GM18517 (cell line): Measurements from ENCODE around the gene ZNF292.
"Not testable (repeated sequence)": the region's sequence is repeated elsewhere in the genome, so short reads cannot be mapped to it uniquely, and the experiment has no call there.

Experiments
- ATAC-seq: cut with Tn5 transposase; IDR thresholded peaks from one replicate; pipeline ENCODE4 v1.9.1; 2021; ENCODE audit warnings: mild to moderate bottlenecking, moderate library complexity; ENCODE audit not compliant: unreplicated experiment

ZNF292 gene

GRCh38 chr6:87154993-87155841 lies at the start of gene ZNF292:
Gene ZNF292, plus strand, starts transcription at chr6:87155565. Its CDS starts 27 bp downstream, at chr6:87155592.
- peak; percentile 69 for ATAC-seq

- no peak for ATAC-seq
Observed at GRCh38 chr6:87105823-87106222, 49.5 kb upstream of the ZNF292 start.

GRCh38 chr6:87110636-87111035 lies 44.7 kb upstream of the ZNF292 start:
- no peak for ATAC-seq

- peak; percentile 97 for ATAC-seq
Observed at GRCh38 chr6:87115402-87116135, 39.8 kb upstream of the ZNF292 start.

GRCh38 chr6:87116922-87117321 lies 38.4 kb upstream of the ZNF292 start:
- ATAC-seq: no peak

GRCh38 chr6:87118054-87118453 lies 37.3 kb upstream of the ZNF292 start:
- no peak for ATAC-seq

- no peak for ATAC-seq
Observed at GRCh38 chr6:87122477-87122876, 32.9 kb upstream of the ZNF292 start.

- no peak for ATAC-seq
Observed at GRCh38 chr6:87124074-87124473, 31.3 kb upstream of the ZNF292 start.

GRCh38 chr6:87126501-87126900 lies 28.9 kb upstream of the ZNF292 start:
- ATAC-seq: no peak

GRCh38 chr6:87127737-87128136 lies 27.6 kb upstream of the ZNF292 start:
- no peak for ATAC-seq

GRCh38 chr6:87136963-87137362 lies 18.4 kb upstream of the ZNF292 start:
- no peak for ATAC-seq

- ATAC-seq: peak; percentile 70
Observed at GRCh38 chr6:87139236-87139635, 16.1 kb upstream of the ZNF292 start.

- ATAC-seq: not testable (repeated sequence)
Observed at GRCh38 chr6:87139927-87140326, 15.4 kb upstream of the ZNF292 start.

- peak; percentile 67 for ATAC-seq
Observed at GRCh38 chr6:87146363-87146762, 9.0 kb upstream of the ZNF292 start.

- ATAC-seq: no peak
Observed at GRCh38 chr6:87150406-87150805, 5.0 kb upstream of the ZNF292 start.

GRCh38 chr6:87151471-87151780 lies 3.9 kb upstream of the ZNF292 start:
- no peak for ATAC-seq

GRCh38 chr6:87151781-87152525 lies 3.4 kb upstream of the ZNF292 start:
- ATAC-seq: peak; percentile 33

GRCh38 chr6:87152526-87152955 lies 2.8 kb upstream of the ZNF292 start:
- ATAC-seq: no peak

GRCh38 chr6:87154641-87154992 lies 748 bp upstream of the ZNF292 start:
- ATAC-seq: peak; percentile 0

- ATAC-seq: peak; percentile 0
Observed at GRCh38 chr6:87155842-87156815, 764 bp downstream of the ZNF292 start.
